HepG2 (cell line): ENCODE data around the gene INO80.

Experiments
- BRCA1 ChIP-seq: sonication (generic); formaldehyde crosslinking; IDR thresholded peaks from 2 replicates; pipeline ENCODE4 v1.4.0; 2020; ENCODE audit warnings: missing genetic modification reagents
- CREB1 ChIP-seq, 2 experiments: fragments of 450-650 bp in 1 of 2; IDR thresholded peaks; 2 replicates each; pipeline ENCODE4 v1.6.1; 2016 to 2017; ENCODE audit warnings: control low read depth in 1 of 2, mild to moderate bottlenecking in 1 of 2, missing compliant biosample characterization in 1 of 2, missing genetic modification characterization in 1 of 2
- NCOR1 ChIP-seq: fragments of 200-600 bp; sonication (generic); IDR thresholded peaks from 2 replicates; pipeline ENCODE4 v1.7.0; 2017; ENCODE audit warnings: antibody characterized with exemption, low read length, borderline replicate concordance
- NR1H2 ChIP-seq: sonication (generic); formaldehyde crosslinking; IDR thresholded peaks from 2 replicates; pipeline ENCODE4 v1.8.1; 2022; ENCODE audit warnings: low read depth, missing genetic modification reagents, borderline replicate concordance
- POLR2A ChIP-seq, 2 experiments: IDR thresholded peaks; 2 replicates each; pipeline ENCODE4 v1.6.1; 2011; ENCODE audit warnings: low read depth in 2 of 2, low read length in 2 of 2, mild to moderate bottlenecking in 1 of 2, moderate library complexity in 1 of 2; ENCODE audit not compliant: insufficient read depth in 1 of 2
- ZFX ChIP-seq: sonication (generic); formaldehyde crosslinking; IDR thresholded peaks from 2 replicates; pipeline ENCODE4 v1.4.0; 2020; ENCODE audit warnings: mild to moderate bottlenecking, low read depth, missing genetic modification reagents, moderate library complexity
- ZNF225 ChIP-seq: sonication (generic); formaldehyde crosslinking; IDR thresholded peaks from 2 replicates; pipeline ENCODE4 v1.4.0; 2020; ENCODE audit warnings: mild to moderate bottlenecking, missing genetic modification reagents
- ZNF274 ChIP-seq: sonication (generic); formaldehyde crosslinking; IDR thresholded peaks from 2 replicates; pipeline ENCODE4 v1.5.1; 2020; ENCODE audit warnings: mild to moderate bottlenecking, missing genetic modification reagents
- TF ChIP-seq, protein P1 (sequence below): sonication (generic); formaldehyde crosslinking; IDR thresholded peaks from 2 replicates; pipeline ENCODE4 v1.5.0; 2020; ENCODE audit warnings: mild to moderate bottlenecking, missing genetic modification reagents, moderate library complexity

DNA sequence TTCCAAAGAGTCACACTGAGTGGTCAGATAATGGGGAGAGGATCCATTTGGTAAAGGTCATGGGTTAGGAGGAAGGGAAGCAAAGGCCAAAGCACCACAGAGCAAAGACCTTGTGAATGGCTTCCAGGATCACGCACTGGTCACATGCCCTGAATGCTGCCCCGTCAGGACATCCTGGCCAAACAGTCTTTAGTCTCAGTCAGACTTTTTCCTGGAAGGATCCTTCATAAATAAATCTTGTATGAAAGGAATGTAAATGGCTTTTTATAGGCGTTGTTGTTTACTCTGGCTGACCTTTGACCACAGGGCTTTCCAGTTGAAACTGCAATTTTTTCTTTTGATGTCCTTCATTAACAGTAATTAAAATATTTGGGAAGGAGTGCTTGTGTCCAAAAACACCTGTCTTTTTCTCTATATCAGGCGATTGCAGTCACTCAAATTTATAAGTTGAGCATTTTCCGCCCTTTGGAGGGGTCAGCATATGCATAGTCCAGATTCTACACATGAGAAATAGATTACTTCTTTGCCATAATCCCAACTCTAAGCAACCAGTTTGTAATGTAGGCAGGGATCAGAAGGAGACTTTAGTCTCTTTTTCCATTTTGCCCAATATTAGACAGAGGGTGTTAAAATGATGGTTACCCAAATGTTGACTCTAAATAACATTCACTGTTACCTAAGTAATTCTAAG, 114.4 kb downstream of the INO80 start:
- no peak for TF ChIP-seq POLR2A (IDR thresholded peaks at IDR 0.05; ENCODE audit: insufficient read depth in 1 of 2, low read depth in 2 of 2, low read length in 2 of 2)
- no peak for TF ChIP-seq ZFX (CRISPR knock-in tag)
- no peak for TF ChIP-seq ZNF274 (CRISPR knock-in tag)
- TF ChIP-seq NCOR1, result no peak
- TF ChIP-seq NR1H2 (CRISPR knock-in tag), result no peak
- no peak for TF ChIP-seq BRCA1
- TF ChIP-seq ZNF225 (CRISPR knock-in tag), result no peak
- TF ChIP-seq, protein P1, sequence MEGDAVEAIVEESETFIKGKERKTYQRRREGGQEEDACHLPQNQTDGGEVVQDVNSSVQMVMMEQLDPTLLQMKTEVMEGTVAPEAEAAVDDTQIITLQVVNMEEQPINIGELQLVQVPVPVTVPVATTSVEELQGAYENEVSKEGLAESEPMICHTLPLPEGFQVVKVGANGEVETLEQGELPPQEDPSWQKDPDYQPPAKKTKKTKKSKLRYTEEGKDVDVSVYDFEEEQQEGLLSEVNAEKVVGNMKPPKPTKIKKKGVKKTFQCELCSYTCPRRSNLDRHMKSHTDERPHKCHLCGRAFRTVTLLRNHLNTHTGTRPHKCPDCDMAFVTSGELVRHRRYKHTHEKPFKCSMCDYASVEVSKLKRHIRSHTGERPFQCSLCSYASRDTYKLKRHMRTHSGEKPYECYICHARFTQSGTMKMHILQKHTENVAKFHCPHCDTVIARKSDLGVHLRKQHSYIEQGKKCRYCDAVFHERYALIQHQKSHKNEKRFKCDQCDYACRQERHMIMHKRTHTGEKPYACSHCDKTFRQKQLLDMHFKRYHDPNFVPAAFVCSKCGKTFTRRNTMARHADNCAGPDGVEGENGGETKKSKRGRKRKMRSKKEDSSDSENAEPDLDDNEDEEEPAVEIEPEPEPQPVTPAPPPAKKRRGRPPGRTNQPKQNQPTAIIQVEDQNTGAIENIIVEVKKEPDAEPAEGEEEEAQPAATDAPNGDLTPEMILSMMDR (CRISPR knock-in tag), result no peak
- TF ChIP-seq CREB1 (IDR thresholded peaks at IDR 0.05), result no peak
- TF ChIP-seq CREB1 (CRISPR knock-in tag; IDR thresholded peaks at IDR 0.05), result no peak
